D721Med (cell line): ENCODE measurements around the gene EHD1.
"Not testable (repeated sequence)": the region's sequence is repeated elsewhere in the genome, so short reads cannot be mapped to it uniquely, and the experiment has no call there.

Source experiments
- DNase-seq: peaks from one replicate; pipeline ENCODE4 v3.0.0; 2011; ENCODE audit warnings: low spot score; ENCODE audit not compliant: insufficient read length
- FAIRE-seq: peaks from 2 replicates; lab custom pipeline; 2011; peaks lifted over from hg19 to GRCh38; lab: Jason Lieb, UNC
- CTCF ChIP-seq: IDR thresholded peaks from 2 replicates; pipeline ENCODE4 v1.5.1; 2012; ENCODE audit warnings: mild to moderate bottlenecking, control low read depth; ENCODE audit not compliant: insufficient read depth; ENCODE audit errors: missing control alignments

Gene EHD1

GRCh38 chr11:64829536-64830251, 48.7 kb downstream of the EHD1 start:
- TF ChIP-seq CTCF, result no peak

DNA sequence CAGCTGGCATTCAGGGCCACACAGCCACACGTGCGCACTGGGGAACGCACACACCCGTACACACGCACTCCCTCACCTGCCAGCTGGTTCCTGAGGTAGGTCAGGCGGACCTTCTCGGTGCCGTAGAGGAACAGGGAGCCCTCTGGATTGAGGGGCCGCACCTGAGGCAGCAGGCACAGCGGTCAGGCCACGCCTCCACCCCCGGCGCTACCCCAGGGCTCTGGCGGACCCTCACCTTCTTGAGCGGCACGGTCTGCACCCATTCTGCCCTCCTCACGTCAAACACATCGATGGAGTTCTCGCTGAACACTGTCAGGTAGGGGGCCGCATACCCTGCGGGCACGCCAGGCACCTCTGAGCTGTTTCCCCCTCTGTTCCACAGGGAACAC, 51.0 kb downstream of the EHD1 start:
- FAIRE-seq (no peak), DNase-seq (no peak)
- no peak for TF ChIP-seq CTCF

More at GRCh38 chr11:64829536-64830251, 48.7 kb downstream of the EHD1 start:
- DNase-seq, result no peak
- FAIRE-seq, result no peak

GRCh38 chr11:64826578-64827450, 51.6 kb downstream of the EHD1 start:
- DNase-seq, result no peak
- FAIRE-seq, result no peak
- TF ChIP-seq CTCF, result no peak

DNA sequence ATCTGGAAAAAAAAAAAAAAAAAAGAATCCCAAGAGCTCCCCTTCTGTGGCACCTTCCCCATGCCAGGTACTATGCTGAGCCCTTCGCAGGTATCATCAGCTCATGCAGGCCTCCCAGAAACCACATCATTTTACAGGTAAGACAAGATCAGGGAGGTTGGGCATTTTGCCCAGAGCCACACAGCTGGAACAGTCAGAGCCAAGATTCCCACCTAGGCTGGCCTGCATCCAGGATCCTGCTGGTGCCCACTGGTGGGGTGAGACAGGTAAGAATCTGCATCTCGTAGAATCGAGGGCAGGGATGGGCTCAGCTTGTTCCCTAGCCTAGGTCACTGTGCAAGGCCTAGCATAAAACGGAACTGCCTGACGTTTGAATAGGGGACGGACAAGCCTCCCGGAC, 52.4 kb downstream of the EHD1 start:
- TF ChIP-seq CTCF, result no peak
- DNase-seq, result no peak
- FAIRE-seq, result no peak

DNA sequence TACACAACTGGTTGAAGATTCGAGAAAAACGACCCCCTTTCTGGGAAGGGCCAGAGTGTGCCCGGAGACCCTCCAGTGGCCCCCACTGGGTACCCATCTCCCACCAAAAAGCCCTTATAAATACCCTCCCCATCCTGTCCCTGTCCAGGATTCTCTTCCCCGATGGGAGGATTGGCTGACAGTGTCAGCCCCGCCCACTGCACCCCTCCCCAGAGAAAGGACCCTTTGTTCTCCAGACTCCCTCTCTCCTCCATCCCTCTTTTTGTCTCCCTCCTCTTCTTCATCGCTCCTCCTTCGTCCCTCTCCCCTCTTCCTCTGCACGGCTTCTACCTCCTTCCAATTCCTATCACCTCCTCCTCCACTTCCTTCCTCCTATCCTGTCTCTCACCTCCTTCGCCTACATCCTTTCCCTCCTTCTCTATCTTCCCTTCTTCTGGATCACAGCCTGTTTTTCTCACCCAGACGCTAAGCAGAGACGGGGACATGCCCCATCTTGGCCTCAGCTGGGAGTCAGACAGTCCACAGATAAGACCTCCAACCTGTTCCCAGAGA, 54.8 kb downstream of the EHD1 start:
- TF ChIP-seq CTCF, result no peak
- DNase-seq, result no peak
- no peak for FAIRE-seq

- no peak for DNase-seq
- TF ChIP-seq CTCF, result no peak
These were observed 60.9 kb downstream of the EHD1 start for GRCh38 chr11:64817476-64817875.

GRCh38 chr11:64815433-64815832, 63.0 kb downstream of the EHD1 start:
- FAIRE-seq, result not testable (repeated sequence)

More at GRCh38 chr11:64817476-64817875, 60.9 kb downstream of the EHD1 start:
- FAIRE-seq, result no peak

More at GRCh38 chr11:64815433-64815832, 63.0 kb downstream of the EHD1 start:
- not testable (repeated sequence) for DNase-seq
